SK-MEL-5 (cell line): Measurements from ENCODE around the gene CAPSL. TPM values are rescaled to one million over a fixed set of nuclear protein-coding genes. Genes with fewer than 3 reads are reported as not detected.
"Not testable (repeated sequence)": the region's sequence is repeated elsewhere in the genome, so short reads cannot be mapped to it uniquely, and the experiment has no call there.

Experiments
- DNase-seq: peaks from one replicate; pipeline ENCODE4 v3.0.0-alpha.2; 2016; ENCODE audit warnings: low read depth, low spot score
- in situ Hi-C: cut with HindIII; loops from 2 replicates; pipeline ENCODE4 v1.10.0; 2016; ENCODE audit warnings: low sequenced_read_pairs, high pct_unique_total_duplicates, low pct_unique_long_range_greater_than_20kb
- total RNA-seq: library from RNA; depleted of rRNA; stranded (reverse); fragments of >200 nt; shearing (Covaris generic); gene quantifications from 2 replicates; pipeline ENCODE4 v1.2.3, GENCODE V29; 2014

Gene CAPSL
- total RNA-seq, 1 experiment from 2014 or later = not detected

- DNase-seq = no peak
- in situ Hi-C loops = no loop called here
These were observed 16.5 kb downstream of the CAPSL start for GRCh38 chr5:35921930-35922329.

- peak; percentile 62 for DNase-seq
- in situ Hi-C loops = no loop called here
These were observed 17.5 kb downstream of the CAPSL start for GRCh38 chr5:35920890-35921289.

- in situ Hi-C loops = no loop called here
- DNase-seq = no peak
These were observed 19.2 kb downstream of the CAPSL start for GRCh38 chr5:35919191-35919590.

GRCh38 chr5:35908814-35909213, 29.6 kb downstream of the CAPSL start:
- in situ Hi-C loops = no loop called here
- DNase-seq = no peak

- DNase-seq = no peak
- in situ Hi-C loops = no loop called here
These were observed 30.2 kb downstream of the CAPSL start for GRCh38 chr5:35908228-35908627.

GRCh38 chr5:35904443-35905132, 33.8 kb downstream of the CAPSL start:
- no peak for DNase-seq
- in situ Hi-C loops = no loop called here

- in situ Hi-C loops = no loop called here
- no peak for DNase-seq
These were observed 34.7 kb downstream of the CAPSL start for GRCh38 chr5:35903631-35904203.

GRCh38 chr5:35902046-35902672, 36.3 kb downstream of the CAPSL start:
- no peak for DNase-seq
- in situ Hi-C loops = no loop called here

- no peak for DNase-seq
- in situ Hi-C loops = no loop called here
These were observed 37.3 kb downstream of the CAPSL start for GRCh38 chr5:35900972-35901695.

GRCh38 chr5:35899800-35900199, 38.6 kb downstream of the CAPSL start:
- in situ Hi-C loops = no loop called here

GRCh38 chr5:35898952-35899660, 39.3 kb downstream of the CAPSL start:
- no peak for DNase-seq
- in situ Hi-C loops = no loop called here

More at GRCh38 chr5:35899800-35900199, 38.6 kb downstream of the CAPSL start:
- DNase-seq = no peak

- no peak for DNase-seq
- in situ Hi-C loops = no loop called here
These were observed 44.3 kb downstream of the CAPSL start for GRCh38 chr5:35894131-35894530.

- DNase-seq, in situ Hi-C loops: not testable (repeated sequence)
These were observed 45.6 kb downstream of the CAPSL start for GRCh38 chr5:35892799-35893198.

- in situ Hi-C loops = no loop called here
- no peak for DNase-seq
These were observed 48.1 kb downstream of the CAPSL start for GRCh38 chr5:35890021-35891020.

- DNase-seq = no peak
- in situ Hi-C loops = no loop called here
These were observed 50.9 kb downstream of the CAPSL start for GRCh38 chr5:35887321-35888100.

GRCh38 chr5:35886381-35886780, 52.0 kb downstream of the CAPSL start:
- no peak for DNase-seq
- in situ Hi-C loops = no loop called here
